MCF 10A (cell line): ENCODE data around the gene C5orf52. TPM values are rescaled to one million over a fixed set of nuclear protein-coding genes. Genes with fewer than 3 reads are reported as not detected.

ENCODE experiments used
- BruUV-seq: library from RNA; stranded (reverse); fragments of 400-500 nt; replicated peaks from 2 replicates; lab custom pipeline; 2021; lab: Mats Ljungman, UMichigan
- CTCF ChIA-PET: fragments of 300-600 bp; sonication (Branson Sonifier 250); formaldehyde crosslinking; extraction: SDS; loops from one replicate; lab custom pipeline; 2021; ENCODE audit warnings: antibody characterized with exemption, inconsistent platforms; lab: Yijun Ruan, JAX
- POLR2A ChIA-PET: fragments of 300-600, 350-650 bp; sonication (Branson Sonifier 250); formaldehyde crosslinking; extraction: SDS; loops from one replicate; lab custom pipeline; 2020; ENCODE audit warnings: antibody characterized with exemption, inconsistent platforms; lab: Yijun Ruan, JAX
- DNase-seq: peaks from one replicate; pipeline ENCODE4 v3.0.0-alpha.2; 2018; ENCODE audit not compliant: unreplicated experiment
- H3K27ac Mint-ChIP-seq: one replicate; pipeline ENCODE4 v1.8.0; 2022; ENCODE audit warnings: mild to moderate bottlenecking, low read depth, mixed read lengths; ENCODE audit not compliant: unreplicated experiment
- H3K27me3 Mint-ChIP-seq: one replicate; pipeline ENCODE4 v1.8.0; 2022; ENCODE audit warnings: mixed read lengths; ENCODE audit not compliant: insufficient read depth, unreplicated experiment
- H3K36me3 Mint-ChIP-seq: one replicate; pipeline ENCODE4 v1.8.0; 2022; ENCODE audit warnings: mild to moderate bottlenecking, moderate library complexity, mixed read lengths; ENCODE audit not compliant: insufficient read depth, unreplicated experiment
- H3K4me1 Mint-ChIP-seq: one replicate; pipeline ENCODE4 v1.8.0; 2022; ENCODE audit warnings: mixed read lengths; ENCODE audit not compliant: insufficient read depth, unreplicated experiment
- H3K4me3 Mint-ChIP-seq: one replicate; pipeline ENCODE4 v1.8.0; 2022; ENCODE audit warnings: mild to moderate bottlenecking, moderate library complexity, mixed read lengths; ENCODE audit not compliant: unreplicated experiment
- H3K9me3 Mint-ChIP-seq: one replicate; pipeline ENCODE4 v1.8.0; 2022; ENCODE audit warnings: mixed read lengths; ENCODE audit not compliant: unreplicated experiment
- intact Hi-C: fragments of 100-400 bp; cut with micrococcal nuclease; formaldehyde crosslinking; loops from 2 replicates; pipeline ENCODE4 v1.14.1; 2022
- total RNA-seq: library from RNA; stranded (reverse); gene quantifications from 2 replicates; pipeline ENCODE4 v1.2.3, GENCODE V29; 2022
- TF ChIP-seq, protein P1 (sequence below): fragments of 200-600 bp; IDR thresholded peaks from one replicate; pipeline ENCODE4 v1.8.0; 2022; ENCODE audit warnings: antibody characterized with exemption, mild to moderate bottlenecking; ENCODE audit not compliant: unreplicated experiment

The C5orf52 gene
- total RNA-seq, 1 experiment from 2014 or later: not detected

DNA sequence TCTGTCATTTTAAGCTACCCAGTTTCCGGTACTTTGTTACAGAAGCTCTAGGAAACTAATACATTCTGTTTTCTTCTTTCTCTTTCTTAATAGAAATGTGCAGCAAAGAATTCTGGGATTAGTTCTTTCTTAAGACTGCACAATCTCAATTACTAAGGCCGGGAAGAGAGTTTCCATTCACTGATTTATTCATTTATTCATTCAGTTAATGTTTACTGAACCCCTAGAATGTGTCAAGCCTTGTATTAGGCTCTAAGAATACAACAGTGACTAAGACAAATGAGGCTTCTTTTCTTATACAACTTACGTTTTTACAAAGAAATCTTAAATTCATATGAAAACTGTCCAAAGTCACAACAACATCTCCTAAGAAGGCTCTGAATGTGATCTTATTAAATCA is 32.4 kb downstream of the C5orf52 start:
- ChIA-PET CTCF (interaction anchor here (0.7 to 1.4 kb wide), 2 partner anchors 12 to 39 kb away, joined by 3 to 4 read pairs; no protein-coding TSS in a partner anchor), POLR2A (no interaction called here)
- Mint-ChIP-seq H3K36me3 (no peaks in the 10 kb centered on the region), H3K27ac (no peak overlapping the region), H3K4me1 (no peaks in the 10 kb centered on the region), H3K27me3 (no peaks in the 10 kb centered on the region), H3K9me3 (no peaks in the 10 kb centered on the region), H3K4me3 (no peak overlapping the region)
- intact Hi-C loops: no loop called here
- no TSS peak for BruUV-seq
- DNase-seq: no peak
- TF ChIP-seq, protein P1, sequence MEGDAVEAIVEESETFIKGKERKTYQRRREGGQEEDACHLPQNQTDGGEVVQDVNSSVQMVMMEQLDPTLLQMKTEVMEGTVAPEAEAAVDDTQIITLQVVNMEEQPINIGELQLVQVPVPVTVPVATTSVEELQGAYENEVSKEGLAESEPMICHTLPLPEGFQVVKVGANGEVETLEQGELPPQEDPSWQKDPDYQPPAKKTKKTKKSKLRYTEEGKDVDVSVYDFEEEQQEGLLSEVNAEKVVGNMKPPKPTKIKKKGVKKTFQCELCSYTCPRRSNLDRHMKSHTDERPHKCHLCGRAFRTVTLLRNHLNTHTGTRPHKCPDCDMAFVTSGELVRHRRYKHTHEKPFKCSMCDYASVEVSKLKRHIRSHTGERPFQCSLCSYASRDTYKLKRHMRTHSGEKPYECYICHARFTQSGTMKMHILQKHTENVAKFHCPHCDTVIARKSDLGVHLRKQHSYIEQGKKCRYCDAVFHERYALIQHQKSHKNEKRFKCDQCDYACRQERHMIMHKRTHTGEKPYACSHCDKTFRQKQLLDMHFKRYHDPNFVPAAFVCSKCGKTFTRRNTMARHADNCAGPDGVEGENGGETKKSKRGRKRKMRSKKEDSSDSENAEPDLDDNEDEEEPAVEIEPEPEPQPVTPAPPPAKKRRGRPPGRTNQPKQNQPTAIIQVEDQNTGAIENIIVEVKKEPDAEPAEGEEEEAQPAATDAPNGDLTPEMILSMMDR: no peak

DNA sequence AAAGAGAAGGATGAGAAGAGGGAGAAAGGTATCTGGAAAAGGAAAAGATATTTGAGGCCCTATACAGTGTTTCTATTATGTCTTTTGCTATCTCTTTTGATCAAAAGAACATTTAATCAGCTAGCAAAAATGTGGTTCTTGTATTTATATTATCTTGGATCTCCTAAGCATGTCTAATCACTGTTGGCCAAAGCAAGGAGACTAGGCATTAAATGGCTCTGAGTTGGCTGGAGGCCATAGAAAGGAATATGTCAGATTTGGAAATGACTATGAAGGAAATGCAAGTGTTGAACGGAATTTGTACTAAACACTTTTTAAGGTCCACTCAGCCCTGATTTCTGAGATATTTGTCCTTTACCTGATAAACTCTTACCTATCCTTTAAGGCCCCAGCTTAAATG is 37.5 kb downstream of the C5orf52 start:
- Mint-ChIP-seq H3K36me3 (no peaks in the 10 kb centered on the region), H3K9me3 (no peaks in the 10 kb centered on the region), H3K27ac (no peak overlapping the region), H3K27me3 (no peaks in the 10 kb centered on the region), H3K4me1 (peaks cover 9% of the 10 kb centered on the region), H3K4me3 (no peak overlapping the region)
- DNase-seq: no peak
- TF ChIP-seq, protein P1: no peak
- POLR2A ChIA-PET: interaction anchor here (1.0 kb wide), 1 partner anchor 38 kb away, joined by 3 read pairs; no protein-coding TSS in a partner anchor
- CTCF ChIA-PET: interaction anchor here (0.5 to 2.3 kb wide), 7 partner anchors 9 to 987 kb away, joined by 3 to 18 read pairs (median 3); partner anchors contain the start of gene LSM11
- BruUV-seq: no TSS peak
- intact Hi-C loops: no loop called here

DNA sequence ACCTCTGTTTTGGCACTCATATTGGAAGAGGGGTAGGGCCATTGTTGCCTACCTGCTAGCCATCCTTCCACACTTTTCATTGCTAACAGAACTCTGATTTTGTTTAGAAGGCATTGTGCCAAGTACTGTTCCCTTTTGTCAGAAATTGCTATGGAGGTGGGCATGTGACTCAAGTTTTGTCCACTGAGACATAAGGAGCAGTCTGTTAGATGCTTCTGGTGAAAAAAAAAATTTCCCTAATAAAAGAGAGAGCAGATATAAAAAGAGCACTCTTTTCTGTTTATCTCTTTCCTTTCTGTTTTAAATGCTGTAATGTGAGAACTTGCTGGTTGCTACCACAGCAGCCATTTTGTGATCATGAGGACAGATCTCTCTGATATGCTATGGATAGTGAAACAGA is 38.0 kb downstream of the C5orf52 start:
- ChIA-PET POLR2A (no interaction called here), CTCF (interaction anchor here (0.5 to 2.3 kb wide), 2 partner anchors 8 to 277 kb away, joined by 3 to 18 read pairs; no protein-coding TSS in a partner anchor)
- Mint-ChIP-seq H3K9me3 (no peaks in the 10 kb centered on the region), H3K27me3 (no peaks in the 10 kb centered on the region), H3K4me3 (no peak overlapping the region), H3K27ac (no peak overlapping the region), H3K36me3 (no peaks in the 10 kb centered on the region), H3K4me1 (peaks cover 9% of the 10 kb centered on the region)
- no TSS peak for BruUV-seq
- TF ChIP-seq, protein P1: no peak
- DNase-seq: no peak
- intact Hi-C loops: no loop called here

DNA sequence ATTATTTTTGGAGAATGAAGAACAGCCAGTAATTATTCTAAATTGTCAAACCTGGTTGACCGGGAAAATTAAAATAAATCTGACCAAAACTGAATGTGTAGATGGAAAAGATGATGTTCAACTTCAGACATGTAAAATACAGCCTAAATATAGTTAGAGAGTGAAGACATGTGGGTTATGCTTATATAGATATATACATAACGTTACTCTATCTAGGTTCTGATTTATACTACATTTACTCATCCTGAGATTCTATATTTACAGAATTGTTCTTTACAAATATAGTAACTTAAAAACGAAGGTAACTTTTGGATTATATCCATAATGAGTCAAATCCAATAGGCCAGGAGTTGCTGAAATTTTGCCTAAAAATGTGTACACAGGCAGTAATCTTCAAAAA is 39.1 kb downstream of the C5orf52 start:
- H3K4me1 Mint-ChIP-seq: peaks cover 9% of the 10 kb centered on the region
- POLR2A ChIA-PET: no interaction called here
- no peak for DNase-seq
- TF ChIP-seq, protein P1: no peak
- H3K36me3 Mint-ChIP-seq: no peaks in the 10 kb centered on the region
- intact Hi-C loops: loop anchor here (10.0 kb wide), 1 partner anchor 136 kb away; the partner anchor contains the start of gene ADAM19
- no peak overlapping the region for H3K4me3 Mint-ChIP-seq
- CTCF ChIA-PET: interaction anchor here (0.7 kb wide), 1 partner anchor 471 kb away, joined by 3 read pairs; no protein-coding TSS in a partner anchor
- H3K27ac Mint-ChIP-seq: peak overlapping the region; percentile 41
- BruUV-seq: no TSS peak
- no peaks in the 10 kb centered on the region for H3K9me3 Mint-ChIP-seq
- H3K27me3 Mint-ChIP-seq: no peaks in the 10 kb centered on the region
